Measurements from ENCODE around the gene ATP6V1B1.

GRCh38 chr2:70937866-70938585, 2.3 kb downstream of the ATP6V1B1 start:
- TF ChIP-seq, protein P1, sequence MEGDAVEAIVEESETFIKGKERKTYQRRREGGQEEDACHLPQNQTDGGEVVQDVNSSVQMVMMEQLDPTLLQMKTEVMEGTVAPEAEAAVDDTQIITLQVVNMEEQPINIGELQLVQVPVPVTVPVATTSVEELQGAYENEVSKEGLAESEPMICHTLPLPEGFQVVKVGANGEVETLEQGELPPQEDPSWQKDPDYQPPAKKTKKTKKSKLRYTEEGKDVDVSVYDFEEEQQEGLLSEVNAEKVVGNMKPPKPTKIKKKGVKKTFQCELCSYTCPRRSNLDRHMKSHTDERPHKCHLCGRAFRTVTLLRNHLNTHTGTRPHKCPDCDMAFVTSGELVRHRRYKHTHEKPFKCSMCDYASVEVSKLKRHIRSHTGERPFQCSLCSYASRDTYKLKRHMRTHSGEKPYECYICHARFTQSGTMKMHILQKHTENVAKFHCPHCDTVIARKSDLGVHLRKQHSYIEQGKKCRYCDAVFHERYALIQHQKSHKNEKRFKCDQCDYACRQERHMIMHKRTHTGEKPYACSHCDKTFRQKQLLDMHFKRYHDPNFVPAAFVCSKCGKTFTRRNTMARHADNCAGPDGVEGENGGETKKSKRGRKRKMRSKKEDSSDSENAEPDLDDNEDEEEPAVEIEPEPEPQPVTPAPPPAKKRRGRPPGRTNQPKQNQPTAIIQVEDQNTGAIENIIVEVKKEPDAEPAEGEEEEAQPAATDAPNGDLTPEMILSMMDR (IDR thresholded peaks at IDR 0.05; ENCODE audit: low read depth, low read length): no peak
- no peak for TF ChIP-seq EZH2phosphoT487 (IDR thresholded peaks at IDR 0.05; ENCODE audit: low read depth)

Measured in OCI-LY3 (cell line).